ENCODE measurements around the gene MRPL50. TPM values are rescaled to one million over a fixed set of nuclear protein-coding genes. Genes with fewer than 3 reads are reported as not detected.

The MRPL50 gene
- total RNA-seq, 1 experiment from 2014 or later, result 11.9 TPM

- no peaks in the 10 kb centered on the region for H3F3A ChIP-seq (ENCODE audit: insufficient read depth, low read depth)
- no peak overlapping the region for H3K4me2 ChIP-seq
- DNase-seq, result no peak
- CTCF ChIA-PET, result no interaction called here
- no peak overlapping the region for H3K4me3 ChIP-seq
- no peaks in the 10 kb centered on the region for H4K20me1 ChIP-seq (ENCODE audit: insufficient read depth)
- BruUV-seq (replicated peaks), result no TSS peak
- no peak overlapping the region for H3K27ac ChIP-seq
- H2AFZ ChIP-seq, result no peak overlapping the region
- no peaks in the 10 kb centered on the region for H3K79me2 ChIP-seq (ENCODE audit: low read depth)
- no peaks in the 10 kb centered on the region for H3K36me3 ChIP-seq (ENCODE audit: low read depth)
- POLR2A ChIA-PET (ENCODE audit: unreplicated experiment), result no interaction called here
- intact Hi-C loops (cut with micrococcal nuclease; ENCODE audit: unreplicated experiment), result no loop called here
- H3K9me2 ChIP-seq (ENCODE audit: insufficient read depth), result no peaks in the 10 kb centered on the region
- peaks cover 23% of the 10 kb centered on the region for H3K9me3 ChIP-seq (ENCODE audit: insufficient read depth, low read depth)
- H3K27me3 ChIP-seq (ENCODE audit: insufficient read depth, low read depth), result peaks cover 6% of the 10 kb centered on the region; the same call in 1 of the 2 replicates
- no peaks in the 10 kb centered on the region for H3K4me1 ChIP-seq (replicated peaks; ENCODE audit: insufficient read depth)
- TF ChIP-seq EZH2 (IDR thresholded peaks at IDR 0.05; ENCODE audit: low read depth) (no peak), CTCF (conservative IDR thresholded peaks at IDR 0.05) (no peak)
These were observed 16.4 kb upstream of the MRPL50 start for GRCh38 chr9:101414839-101415238.

- peaks cover 53% of the 10 kb centered on the region for H3K36me3 ChIP-seq (ENCODE audit: low read depth)
- no peaks in the 10 kb centered on the region for H3K27me3 ChIP-seq (ENCODE audit: insufficient read depth, low read depth)
- no peaks in the 10 kb centered on the region for H4K20me1 ChIP-seq (ENCODE audit: insufficient read depth)
- DNase-seq, result no peak
- intact Hi-C loops (cut with micrococcal nuclease; ENCODE audit: unreplicated experiment), result no loop called here
- peaks cover 12% of the 10 kb centered on the region for H3F3A ChIP-seq (ENCODE audit: insufficient read depth, low read depth)
- H3K4me2 ChIP-seq, result no peak overlapping the region
- H3K9me3 ChIP-seq (ENCODE audit: insufficient read depth, low read depth), result peaks cover 74% of the 10 kb centered on the region
- ChIA-PET POLR2A (ENCODE audit: unreplicated experiment) (no interaction called here), CTCF (no interaction called here)
- H3K27ac ChIP-seq, result no peak overlapping the region
- H3K9me2 ChIP-seq (ENCODE audit: insufficient read depth), result no peaks in the 10 kb centered on the region
- no peaks in the 10 kb centered on the region for H3K79me2 ChIP-seq (ENCODE audit: low read depth)
- no peaks in the 10 kb centered on the region for H3K4me1 ChIP-seq (replicated peaks; ENCODE audit: insufficient read depth)
- H2AFZ ChIP-seq, result no peak overlapping the region
- no TSS peak for BruUV-seq (replicated peaks)
- TF ChIP-seq EZH2 (IDR thresholded peaks at IDR 0.05; ENCODE audit: low read depth) (no peak), CTCF (conservative IDR thresholded peaks at IDR 0.05) (no peak)
- 0 out of 2 replicates have a peak overlapping the region, but pooled peaks have one; percentile 14 for H3K4me3 ChIP-seq
These were observed 10.7 kb upstream of the MRPL50 start for GRCh38 chr9:101409079-101409477.

GRCh38 chr9:101408374-101409078 lies 10.1 kb upstream of the MRPL50 start:
- Histone ChIP-seq H3K9me3 (ENCODE audit: insufficient read depth, low read depth) (peaks cover 79% of the 10 kb centered on the region), H3K36me3 (ENCODE audit: low read depth) (peaks cover 59% of the 10 kb centered on the region), H3K9me2 (ENCODE audit: insufficient read depth) (no peaks in the 10 kb centered on the region), H3K4me2 (no peak overlapping the region), H3K79me2 (ENCODE audit: low read depth) (no peaks in the 10 kb centered on the region), H4K20me1 (ENCODE audit: insufficient read depth) (no peaks in the 10 kb centered on the region), H3K4me1 (replicated peaks; ENCODE audit: insufficient read depth) (no peaks in the 10 kb centered on the region), H3K4me3 (no peak overlapping the region), H3K27me3 (ENCODE audit: insufficient read depth, low read depth) (no peaks in the 10 kb centered on the region), H2AFZ (no peak overlapping the region), H3F3A (ENCODE audit: insufficient read depth, low read depth) (peaks cover 12% of the 10 kb centered on the region), H3K27ac (no peak overlapping the region)
- no peak for DNase-seq
- TF ChIP-seq EZH2 (IDR thresholded peaks at IDR 0.05; ENCODE audit: low read depth) (no peak), CTCF (conservative IDR thresholded peaks at IDR 0.05) (no peak)
- POLR2A ChIA-PET (ENCODE audit: unreplicated experiment), result no interaction called here
- intact Hi-C loops (cut with micrococcal nuclease; ENCODE audit: unreplicated experiment), result no loop called here
- no TSS peak for BruUV-seq (replicated peaks)
- CTCF ChIA-PET, result no interaction called here

All from PC-9 (cell line).